GM12801 (cell line): Measurements from ENCODE around the gene PRPSAP2.

Experiments used
- TF ChIP-seq, protein P1 (sequence below): IDR thresholded peaks from one replicate; pipeline ENCODE4 v1.5.1; 2011; ENCODE audit warnings: control low read depth; ENCODE audit not compliant: insufficient read length; ENCODE audit errors: extremely low read depth

PRPSAP2 gene

DNA sequence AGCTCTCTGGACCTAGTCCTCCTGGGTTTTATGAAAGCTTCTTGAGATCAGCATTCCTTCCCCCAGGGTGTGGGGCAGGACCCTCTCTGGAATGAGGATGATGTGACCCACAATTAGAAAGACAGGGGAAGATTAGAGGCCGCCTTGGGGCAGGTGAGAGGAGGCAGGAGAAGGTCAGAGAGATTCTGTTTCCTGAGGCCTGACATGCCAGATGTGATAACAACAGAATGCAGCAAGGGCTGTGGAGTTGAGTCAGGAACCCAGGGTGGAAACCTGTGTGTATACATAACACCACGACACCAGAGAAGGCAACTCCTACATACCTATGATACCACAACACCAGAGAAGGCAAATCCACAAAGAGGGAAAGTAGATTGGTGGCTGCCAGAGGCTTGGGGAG, 88.6 kb downstream of the PRPSAP2 start:
- TF ChIP-seq, protein P1, sequence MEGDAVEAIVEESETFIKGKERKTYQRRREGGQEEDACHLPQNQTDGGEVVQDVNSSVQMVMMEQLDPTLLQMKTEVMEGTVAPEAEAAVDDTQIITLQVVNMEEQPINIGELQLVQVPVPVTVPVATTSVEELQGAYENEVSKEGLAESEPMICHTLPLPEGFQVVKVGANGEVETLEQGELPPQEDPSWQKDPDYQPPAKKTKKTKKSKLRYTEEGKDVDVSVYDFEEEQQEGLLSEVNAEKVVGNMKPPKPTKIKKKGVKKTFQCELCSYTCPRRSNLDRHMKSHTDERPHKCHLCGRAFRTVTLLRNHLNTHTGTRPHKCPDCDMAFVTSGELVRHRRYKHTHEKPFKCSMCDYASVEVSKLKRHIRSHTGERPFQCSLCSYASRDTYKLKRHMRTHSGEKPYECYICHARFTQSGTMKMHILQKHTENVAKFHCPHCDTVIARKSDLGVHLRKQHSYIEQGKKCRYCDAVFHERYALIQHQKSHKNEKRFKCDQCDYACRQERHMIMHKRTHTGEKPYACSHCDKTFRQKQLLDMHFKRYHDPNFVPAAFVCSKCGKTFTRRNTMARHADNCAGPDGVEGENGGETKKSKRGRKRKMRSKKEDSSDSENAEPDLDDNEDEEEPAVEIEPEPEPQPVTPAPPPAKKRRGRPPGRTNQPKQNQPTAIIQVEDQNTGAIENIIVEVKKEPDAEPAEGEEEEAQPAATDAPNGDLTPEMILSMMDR: no peak

DNA sequence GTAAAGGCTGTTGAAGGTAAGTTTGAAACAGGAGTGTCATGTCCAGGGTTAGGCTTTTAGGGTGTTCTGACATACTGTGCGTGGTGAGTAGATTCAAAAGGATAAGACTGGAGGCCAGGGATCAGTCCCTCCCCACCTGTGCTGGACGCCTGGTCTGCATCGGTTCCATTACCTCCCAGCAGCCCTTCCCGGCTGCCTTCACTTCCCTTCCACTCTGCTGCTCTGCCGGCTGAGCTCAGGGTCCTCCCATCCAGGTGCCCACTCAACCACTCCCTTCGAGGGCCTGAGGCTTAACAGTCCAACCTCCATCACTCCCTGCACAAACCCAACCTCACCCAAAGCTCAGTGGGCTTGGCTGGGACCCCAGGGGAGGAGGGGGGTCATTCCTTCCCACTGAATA, 89.9 kb downstream of the PRPSAP2 start:
- TF ChIP-seq, protein P1: no peak

DNA sequence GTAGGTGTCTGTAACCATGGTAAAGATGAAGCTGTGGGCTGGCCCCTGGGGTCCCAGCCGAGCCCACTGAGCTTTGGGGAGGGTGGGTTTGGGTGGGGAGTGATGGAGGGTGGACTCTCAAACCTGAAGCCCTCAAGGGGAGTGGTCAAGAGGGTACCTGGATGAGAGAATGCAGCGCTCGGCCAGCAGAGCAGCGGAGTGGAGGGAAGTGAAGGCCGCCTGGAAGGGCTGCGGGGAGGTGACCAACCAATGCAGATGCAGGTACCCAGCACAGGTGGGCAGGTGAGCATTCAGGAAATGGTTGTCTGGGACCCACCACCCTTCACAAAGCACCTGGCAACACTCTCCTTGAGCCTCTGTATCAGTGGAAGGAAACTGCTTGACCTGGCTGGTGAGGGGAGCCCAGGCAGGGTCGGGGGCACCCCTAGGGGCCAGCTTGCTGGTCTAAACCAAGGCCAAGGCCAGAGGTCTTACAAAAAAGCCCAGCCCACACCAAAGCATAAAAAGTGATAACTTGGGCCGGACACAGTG, 90.6 kb downstream of the PRPSAP2 start:
- TF ChIP-seq, protein P1: no peak

DNA sequence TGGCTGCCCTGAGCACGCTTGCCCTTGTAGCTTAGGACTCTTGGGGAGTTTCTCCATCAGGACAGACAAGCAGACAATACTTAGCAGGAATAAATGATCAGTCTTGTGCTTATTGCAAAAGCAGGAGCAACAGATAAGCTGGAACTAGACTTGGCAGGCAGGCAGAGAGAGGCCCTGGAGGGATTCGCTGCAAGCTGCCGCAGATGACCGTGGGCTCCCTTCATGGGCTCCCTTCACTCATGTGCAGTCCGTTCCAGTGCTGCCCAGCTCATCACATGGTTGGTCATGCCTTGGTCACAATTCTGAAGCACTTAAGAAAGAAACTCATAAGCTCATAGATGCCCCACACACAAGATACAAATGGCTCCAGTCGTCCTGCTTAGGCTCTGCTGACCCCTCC, 91.6 kb downstream of the PRPSAP2 start:
- TF ChIP-seq, protein P1: no peak

DNA sequence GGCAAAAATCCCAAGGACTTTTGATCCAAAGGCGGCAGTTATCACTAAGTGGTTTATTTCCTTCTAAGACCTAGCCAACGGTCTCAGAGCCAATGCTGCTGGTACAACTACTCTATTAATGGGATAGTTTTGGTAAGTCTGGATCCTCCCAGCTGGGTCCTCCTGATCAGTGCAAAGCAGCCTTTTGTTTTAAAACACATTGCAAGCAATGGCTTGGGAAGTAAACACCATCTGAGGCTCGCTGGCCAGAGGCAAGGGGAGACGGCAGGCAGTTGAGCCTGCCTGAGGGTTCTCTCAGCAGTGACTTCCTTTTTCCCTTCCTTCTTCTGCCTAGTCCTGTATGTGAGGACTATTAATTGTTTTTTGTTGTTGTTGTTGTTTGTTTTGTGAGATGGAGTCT, 92.4 kb downstream of the PRPSAP2 start:
- TF ChIP-seq, protein P1: no peak

DNA sequence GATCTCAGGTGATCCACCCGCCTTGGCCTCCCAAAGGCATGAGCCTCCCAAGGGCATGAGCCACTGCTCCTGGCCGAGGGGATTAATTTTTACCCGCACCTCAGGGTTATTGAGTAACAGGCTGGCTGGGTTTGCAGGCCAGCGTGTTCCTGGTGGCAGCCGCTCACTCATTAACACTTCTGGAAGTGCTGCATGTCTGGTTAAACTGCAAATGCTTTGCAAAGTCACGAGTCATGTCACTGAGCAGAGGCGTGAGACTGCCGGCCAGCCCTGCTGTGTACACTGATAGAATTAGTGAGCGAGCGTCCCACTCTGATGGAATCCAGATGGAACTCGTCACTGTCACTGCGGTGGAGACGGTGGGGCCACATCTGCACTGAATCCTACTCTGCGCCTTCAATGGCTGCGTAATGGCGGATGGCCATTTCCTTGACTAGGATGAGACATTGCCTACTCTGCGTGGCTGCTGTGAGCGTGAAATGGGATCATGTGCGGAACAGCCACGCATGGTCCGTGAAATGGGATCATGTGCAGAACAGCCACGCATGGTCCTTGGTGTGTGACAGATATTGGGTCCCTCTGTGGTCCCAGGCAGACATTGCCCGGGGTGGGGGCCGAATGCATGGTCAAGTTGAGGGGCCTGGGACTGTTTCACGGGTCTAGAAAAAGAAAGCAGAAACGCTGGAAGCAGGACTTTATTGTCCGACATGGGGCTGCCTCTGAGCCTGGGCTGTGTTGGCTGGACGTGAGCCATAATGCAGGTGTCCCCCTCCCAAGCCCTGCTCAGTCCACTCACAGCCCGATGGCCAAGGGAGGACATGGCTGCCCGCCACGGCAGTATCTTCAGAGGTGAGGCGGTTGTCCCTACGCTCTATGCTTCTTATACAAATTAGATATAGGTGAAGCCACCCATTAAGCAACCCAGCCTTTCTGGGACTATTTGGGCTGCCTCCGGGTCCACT, 93.3 kb downstream of the PRPSAP2 start:
- TF ChIP-seq, protein P1: no peak

DNA sequence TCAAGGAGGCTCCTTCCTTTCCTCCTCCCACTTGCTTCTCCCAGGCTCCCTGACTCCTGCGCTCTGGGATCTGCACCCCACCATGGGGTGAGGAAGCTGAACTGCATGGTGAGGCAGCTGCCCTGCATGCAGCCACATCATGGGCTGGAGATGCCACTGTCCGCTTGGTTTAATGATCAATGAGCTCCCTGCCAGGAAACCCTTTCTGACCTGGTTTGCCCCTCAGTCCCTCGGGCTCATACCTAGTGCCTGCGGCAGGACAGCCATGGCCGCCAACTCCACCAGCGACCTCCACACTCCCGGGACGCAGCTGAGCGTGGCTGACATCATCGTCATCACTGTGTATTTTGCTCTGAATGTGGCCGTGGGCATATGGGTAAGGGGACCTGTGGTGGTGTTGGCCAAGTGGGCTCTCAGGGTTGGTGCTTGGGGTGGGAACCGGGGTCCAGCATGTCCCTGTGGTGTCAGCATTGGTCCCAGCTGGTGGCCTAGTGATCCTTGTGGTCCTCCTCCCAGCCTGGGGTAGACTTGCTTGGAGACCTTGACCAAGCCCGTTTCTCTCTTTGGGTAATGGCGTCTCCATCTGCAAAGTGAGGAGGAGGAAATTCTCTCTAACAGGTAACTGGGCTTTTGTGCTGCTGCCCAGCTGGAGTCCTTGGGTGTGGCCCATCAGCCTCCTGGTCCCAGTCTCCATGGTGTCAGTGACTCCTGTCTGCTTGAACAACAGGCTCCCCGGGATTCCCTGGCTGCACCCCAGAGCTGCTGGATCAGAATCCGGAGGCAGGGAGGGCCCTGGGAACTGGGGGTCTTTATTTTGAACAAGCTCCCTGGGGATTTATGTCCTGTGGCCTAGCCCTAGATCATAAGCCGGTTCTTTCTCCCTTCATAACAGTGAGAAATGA, 94.3 kb downstream of the PRPSAP2 start, which contains the start of gene SLC5A10:
TSS of gene SLC5A10 (plus strand) at position 225 of the 902 bp plus-strand sequence. CDS start at position 266, 41 bp downstream.
- TF ChIP-seq, protein P1: no peak
